ENCODE results near the gene EMP1.

The EMP1 gene

GRCh38 chr12:13173012-13173932, 23.3 kb upstream of the EMP1 start:
- no peak for DNase-seq

GRCh38 chr12:13175499-13175898, 21.0 kb upstream of the EMP1 start:
- no peak for DNase-seq

- no peak for DNase-seq
Observed at GRCh38 chr12:13176256-13176655, 20.3 kb upstream of the EMP1 start.

- DNase-seq = no peak
Observed at GRCh38 chr12:13177373-13177772, 19.2 kb upstream of the EMP1 start.

- DNase-seq = no peak
Observed at GRCh38 chr12:13177906-13178305, 18.6 kb upstream of the EMP1 start.

GRCh38 chr12:13178568-13179210, 17.8 kb upstream of the EMP1 start:
- no peak for DNase-seq

- DNase-seq = no peak
Observed at GRCh38 chr12:13179211-13180074, 17.1 kb upstream of the EMP1 start.

GRCh38 chr12:13181375-13182070, 15.0 kb upstream of the EMP1 start:
- DNase-seq = no peak

GRCh38 chr12:13182881-13183280, 13.6 kb upstream of the EMP1 start:
- DNase-seq = no peak

GRCh38 chr12:13183620-13184019, 12.9 kb upstream of the EMP1 start:
- DNase-seq = no peak

- no peak for DNase-seq
Observed at GRCh38 chr12:13186302-13186701, 10.2 kb upstream of the EMP1 start.

- no peak for DNase-seq
Observed at GRCh38 chr12:13187399-13187798, 9.1 kb upstream of the EMP1 start.

GRCh38 chr12:13189264-13189663, 7.3 kb upstream of the EMP1 start:
- DNase-seq = no peak

- no peak for DNase-seq
Observed at GRCh38 chr12:13190275-13190674, 6.3 kb upstream of the EMP1 start.

- DNase-seq = no peak
Observed at GRCh38 chr12:13192719-13193118, 3.8 kb upstream of the EMP1 start.

- DNase-seq = no peak
Observed at GRCh38 chr12:13193505-13194231, 2.9 kb upstream of the EMP1 start.

GRCh38 chr12:13194401-13195110, 2.0 kb upstream of the EMP1 start:
- no peak for DNase-seq

- no peak for DNase-seq
Observed at GRCh38 chr12:13195250-13195649, 1.3 kb upstream of the EMP1 start.

- no peak for DNase-seq
Observed at GRCh38 chr12:13195785-13196129, 769 bp upstream of the EMP1 start.

- DNase-seq = no peak
Observed at GRCh38 chr12:13197032-13197431, 506 bp downstream of the EMP1 start.

GRCh38 chr12:13197526-13198143, 1.1 kb downstream of the EMP1 start:
- no peak for DNase-seq
